GM12878 (cell line): ENCODE measurements around the gene CXXC5. TPM values are rescaled to one million over a fixed set of nuclear protein-coding genes. Genes with fewer than 3 reads are reported as not detected.

ENCODE experiments used
- BHLHE40 ChIP-seq, 2 experiments: fragments of 450-650 bp in 1 of 2; IDR thresholded peaks; 2 replicates each; pipeline ENCODE4 v1.6.1; 2011 to 2017; ENCODE audit warnings: low read depth in 2 of 2, borderline replicate concordance in 1 of 2, improper control_type of control experiment in 1 of 2, low read length in 1 of 2, mild to moderate bottlenecking in 1 of 2
- BRCA1 ChIP-seq: IDR thresholded peaks from 2 replicates; pipeline ENCODE4 v1.6.1; 2011; ENCODE audit warnings: low read depth, low read length, improper control_type of control experiment
- CBX3 ChIP-seq: fragments of 200-600 bp; sonication (generic); IDR thresholded peaks from 2 replicates; pipeline ENCODE4 v1.6.1; 2016; ENCODE audit warnings: low read depth, borderline replicate concordance
- CBX5 ChIP-seq: sonication (generic); IDR thresholded peaks from 2 replicates; pipeline ENCODE4 v1.6.1; 2016; ENCODE audit warnings: low read depth, moderate library complexity, mild to moderate bottlenecking, inconsistent platforms
- CHD1 ChIP-seq: IDR thresholded peaks from 2 replicates; pipeline ENCODE4 v1.6.1; 2012; ENCODE audit warnings: low read depth, low read length, improper control_type of control experiment
- DPF2 ChIP-seq: fragments of 450-650 bp; IDR thresholded peaks from 2 replicates; pipeline ENCODE4 v1.6.1; 2017; ENCODE audit warnings: mild to moderate bottlenecking
- ESRRA ChIP-seq: IDR thresholded peaks from 2 replicates; pipeline ENCODE4 v1.6.1; 2012; ENCODE audit warnings: mild to moderate bottlenecking, low read length, improper control_type of control experiment
- IRF4 ChIP-seq: IDR thresholded peaks from 2 replicates; pipeline ENCODE4 v1.6.1; 2011; ENCODE audit warnings: low read depth, low read length
- KLF5 ChIP-seq: fragments of 450-650 bp; IDR thresholded peaks from 2 replicates; pipeline ENCODE4 v1.6.1; 2014; ENCODE audit warnings: mild to moderate bottlenecking; ENCODE audit not compliant: partially characterized antibody
- MEF2B ChIP-seq: fragments of 450-650 bp; IDR thresholded peaks from 2 replicates; pipeline ENCODE4 v1.6.1; 2018; ENCODE audit warnings: mild to moderate bottlenecking, moderate library complexity; ENCODE audit not compliant: partially characterized antibody, poor library complexity, severe bottlenecking
- MTA2 ChIP-seq: fragments of 450-650 bp; IDR thresholded peaks from 2 replicates; pipeline ENCODE4 v1.6.1; 2016; ENCODE audit warnings: low read depth, mild to moderate bottlenecking, moderate library complexity
- MTA3 ChIP-seq: IDR thresholded peaks from 2 replicates; pipeline ENCODE4 v1.6.1; 2012; ENCODE audit warnings: low read length, inconsistent platforms, borderline replicate concordance
- NR2C1 ChIP-seq: fragments of 450-650 bp; IDR thresholded peaks from 2 replicates; pipeline ENCODE4 v1.6.1; 2017; ENCODE audit warnings: antibody characterized with exemption, mild to moderate bottlenecking, moderate library complexity
- PAX5 ChIP-seq: IDR thresholded peaks from 2 replicates; pipeline ENCODE4 v1.6.1; 2011; ENCODE audit warnings: low read depth, low read length, borderline replicate concordance
- POLR2A ChIP-seq: IDR thresholded peaks from 2 replicates; pipeline ENCODE4 v1.6.1; 2011; ENCODE audit warnings: low read depth, mild to moderate bottlenecking, low read length
- RAD21 ChIP-seq: IDR thresholded peaks from 2 replicates; pipeline ENCODE4 v1.6.1; 2011; ENCODE audit warnings: mild to moderate bottlenecking, low read depth, low read length, moderate library complexity; ENCODE audit not compliant: insufficient read depth
- RB1 ChIP-seq: fragments of 450-650 bp; formaldehyde crosslinking; IDR thresholded peaks from 2 replicates; pipeline ENCODE4 v1.6.1; 2017; ENCODE audit warnings: mild to moderate bottlenecking, borderline replicate concordance
- SP1 ChIP-seq: IDR thresholded peaks from one replicate; pipeline ENCODE4 v1.6.1; 2011; ENCODE audit warnings: low read depth, low read length
- SUZ12 ChIP-seq: fragments of 200-600 bp; sonication (generic); IDR thresholded peaks from one replicate; pipeline ENCODE4 v1.6.1; 2018; ENCODE audit warnings: antibody characterized with exemption, mild to moderate bottlenecking; ENCODE audit not compliant: unreplicated experiment
- TBL1XR1 ChIP-seq: IDR thresholded peaks from 2 replicates; pipeline ENCODE4 v1.6.1; 2012; ENCODE audit warnings: low read depth, low read length, improper control_type of control experiment
- WRNIP1 ChIP-seq: IDR thresholded peaks from 2 replicates; pipeline ENCODE4 v1.6.1; 2011; ENCODE audit warnings: low read depth, low read length, improper control_type of control experiment, borderline replicate concordance
- ZNF217 ChIP-seq: fragments of 450-650 bp; IDR thresholded peaks from 2 replicates; pipeline ENCODE4 v1.6.1; 2017; ENCODE audit warnings: antibody characterized with exemption, mild to moderate bottlenecking
- ZZZ3 ChIP-seq: IDR thresholded peaks from 2 replicates; pipeline ENCODE4 v1.6.1; 2011; ENCODE audit warnings: low read depth; ENCODE audit not compliant: control insufficient read depth, insufficient read length
- polyA plus RNA-seq, 11 experiments: library from polyadenylated mRNA; depleted of rRNA in 4 of 11; unstranded in 6 of 11; stranded (reverse) in 5 of 11; fragments of >200 nt; fragmentation: Nextera tagmentation in 4 of 11; fragmentation: Illumina TruSeq in 1 of 11; extraction: Ambion mirVana in 4 of 11; extraction: Trizol in 1 of 11; gene quantifications; 1 replicate in 1 of 11; 2 replicates in 10 of 11; pipeline versions ENCODE4 v1.2.1 to v1.2.3, GENCODE V29; 2011 to 2016; ENCODE audit warnings: inconsistent platforms in 2 of 11, missing spikeins in 2 of 11, low read depth in 1 of 11
- total RNA-seq, 4 experiments: library from RNA; depleted of rRNA in 3 of 4; stranded (reverse); fragments of >200 nt in 3 of 4; fragmentation: Illumina TruSeq in 1 of 4; extraction: Trizol in 1 of 4; gene quantifications; 2 replicates each; pipeline versions ENCODE4 v1.2.1 to v1.2.3, GENCODE V29; 2013 to 2021
- TF ChIP-seq, protein P1 (sequence below): IDR thresholded peaks from 2 replicates; pipeline ENCODE4 v1.6.1; 2012; ENCODE audit warnings: mild to moderate bottlenecking, low read depth, low read length
- TF ChIP-seq, protein P2 (sequence below): IDR thresholded peaks from 2 replicates; pipeline ENCODE4 v1.6.1; 2012; ENCODE audit warnings: low read depth, low read length, improper control_type of control experiment
- TF ChIP-seq, protein P3 (sequence below): fragments of 450-650 bp; formaldehyde crosslinking; IDR thresholded peaks from 2 replicates; pipeline ENCODE4 v1.4.0; 2022; ENCODE audit warnings: mild to moderate bottlenecking, moderate library complexity

Gene CXXC5
- total and polyA plus RNA-seq, 10 of the 15 experiments (the other 5 are each of a cell fraction or from before 2014, with no cell fraction given), result 1.8 to 90.8 (median 40.7) TPM

DNA sequence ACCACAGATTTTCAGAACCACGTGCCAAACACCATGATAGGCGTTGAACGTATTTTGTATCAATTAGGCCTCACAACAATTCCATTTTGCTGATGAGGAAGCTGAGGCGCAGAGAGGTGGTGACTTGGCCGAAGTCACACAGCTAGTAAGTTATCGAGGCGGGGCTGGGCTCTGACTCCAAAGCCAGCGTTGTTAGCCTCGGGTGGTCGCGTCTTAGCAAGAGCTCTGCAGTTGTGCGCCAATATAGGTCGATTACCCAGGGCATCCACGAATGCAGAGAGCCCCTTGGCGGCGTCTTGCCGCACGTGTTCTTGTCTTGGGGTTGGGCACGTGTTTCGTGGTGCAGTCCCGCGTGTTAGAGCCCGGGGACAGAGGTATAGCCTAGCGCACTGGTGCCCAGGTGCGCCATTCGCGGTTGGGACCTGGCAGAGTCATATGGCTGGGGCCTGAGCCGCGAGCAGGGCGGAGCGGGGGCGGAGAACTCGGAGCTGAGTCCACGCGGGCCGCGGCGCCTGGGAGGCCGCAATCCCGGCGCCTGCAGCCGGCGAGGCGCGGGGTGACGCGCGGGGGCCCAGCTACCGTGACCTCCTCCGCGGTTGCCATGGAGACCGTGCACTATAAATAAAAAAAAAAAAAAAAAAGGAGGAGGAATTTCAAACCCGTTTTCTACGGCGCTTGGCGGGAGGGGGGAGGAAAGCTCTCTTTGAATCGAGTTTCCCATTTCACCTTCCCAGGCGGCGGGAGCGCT, 62.3 kb downstream of the CXXC5 start (continued):
- TF ChIP-seq DPF2, result peak; percentile 65; the same call in 1 of the 2 replicates
- TF ChIP-seq SP1, result no peak
- no peak for TF ChIP-seq CBX3
- TF ChIP-seq TBL1XR1, result no peak
- TF ChIP-seq CHD1, result no peak
- peak; percentile 48 for TF ChIP-seq MEF2B
- peak; percentile 76 to 92; a peak in 3 of 4 replicates for TF ChIP-seq BHLHE40 (IDR thresholded peaks at IDR 0.05; ENCODE audit: borderline replicate concordance in 1 of 2, low read depth in 2 of 2, low read length in 1 of 2)
- TF ChIP-seq, protein P1, sequence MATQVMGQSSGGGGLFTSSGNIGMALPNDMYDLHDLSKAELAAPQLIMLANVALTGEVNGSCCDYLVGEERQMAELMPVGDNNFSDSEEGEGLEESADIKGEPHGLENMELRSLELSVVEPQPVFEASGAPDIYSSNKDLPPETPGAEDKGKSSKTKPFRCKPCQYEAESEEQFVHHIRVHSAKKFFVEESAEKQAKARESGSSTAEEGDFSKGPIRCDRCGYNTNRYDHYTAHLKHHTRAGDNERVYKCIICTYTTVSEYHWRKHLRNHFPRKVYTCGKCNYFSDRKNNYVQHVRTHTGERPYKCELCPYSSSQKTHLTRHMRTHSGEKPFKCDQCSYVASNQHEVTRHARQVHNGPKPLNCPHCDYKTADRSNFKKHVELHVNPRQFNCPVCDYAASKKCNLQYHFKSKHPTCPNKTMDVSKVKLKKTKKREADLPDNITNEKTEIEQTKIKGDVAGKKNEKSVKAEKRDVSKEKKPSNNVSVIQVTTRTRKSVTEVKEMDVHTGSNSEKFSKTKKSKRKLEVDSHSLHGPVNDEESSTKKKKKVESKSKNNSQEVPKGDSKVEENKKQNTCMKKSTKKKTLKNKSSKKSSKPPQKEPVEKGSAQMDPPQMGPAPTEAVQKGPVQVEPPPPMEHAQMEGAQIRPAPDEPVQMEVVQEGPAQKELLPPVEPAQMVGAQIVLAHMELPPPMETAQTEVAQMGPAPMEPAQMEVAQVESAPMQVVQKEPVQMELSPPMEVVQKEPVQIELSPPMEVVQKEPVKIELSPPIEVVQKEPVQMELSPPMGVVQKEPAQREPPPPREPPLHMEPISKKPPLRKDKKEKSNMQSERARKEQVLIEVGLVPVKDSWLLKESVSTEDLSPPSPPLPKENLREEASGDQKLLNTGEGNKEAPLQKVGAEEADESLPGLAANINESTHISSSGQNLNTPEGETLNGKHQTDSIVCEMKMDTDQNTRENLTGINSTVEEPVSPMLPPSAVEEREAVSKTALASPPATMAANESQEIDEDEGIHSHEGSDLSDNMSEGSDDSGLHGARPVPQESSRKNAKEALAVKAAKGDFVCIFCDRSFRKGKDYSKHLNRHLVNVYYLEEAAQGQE, result no peak
- TF ChIP-seq KLF5, result no peak
- TF ChIP-seq RAD21, result no peak
- TF ChIP-seq POLR2A, result no peak
- TF ChIP-seq, protein P2, sequence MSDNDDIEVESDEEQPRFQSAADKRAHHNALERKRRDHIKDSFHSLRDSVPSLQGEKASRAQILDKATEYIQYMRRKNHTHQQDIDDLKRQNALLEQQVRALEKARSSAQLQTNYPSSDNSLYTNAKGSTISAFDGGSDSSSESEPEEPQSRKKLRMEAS, result peak; percentile 53; the same call in 1 of the 2 replicates
- TF ChIP-seq BRCA1, result no peak
- TF ChIP-seq SUZ12, result no peak
- TF ChIP-seq PAX5, result peak; percentile 97
- no peak for TF ChIP-seq ZZZ3
- no peak for TF ChIP-seq ESRRA
- TF ChIP-seq, protein P3, sequence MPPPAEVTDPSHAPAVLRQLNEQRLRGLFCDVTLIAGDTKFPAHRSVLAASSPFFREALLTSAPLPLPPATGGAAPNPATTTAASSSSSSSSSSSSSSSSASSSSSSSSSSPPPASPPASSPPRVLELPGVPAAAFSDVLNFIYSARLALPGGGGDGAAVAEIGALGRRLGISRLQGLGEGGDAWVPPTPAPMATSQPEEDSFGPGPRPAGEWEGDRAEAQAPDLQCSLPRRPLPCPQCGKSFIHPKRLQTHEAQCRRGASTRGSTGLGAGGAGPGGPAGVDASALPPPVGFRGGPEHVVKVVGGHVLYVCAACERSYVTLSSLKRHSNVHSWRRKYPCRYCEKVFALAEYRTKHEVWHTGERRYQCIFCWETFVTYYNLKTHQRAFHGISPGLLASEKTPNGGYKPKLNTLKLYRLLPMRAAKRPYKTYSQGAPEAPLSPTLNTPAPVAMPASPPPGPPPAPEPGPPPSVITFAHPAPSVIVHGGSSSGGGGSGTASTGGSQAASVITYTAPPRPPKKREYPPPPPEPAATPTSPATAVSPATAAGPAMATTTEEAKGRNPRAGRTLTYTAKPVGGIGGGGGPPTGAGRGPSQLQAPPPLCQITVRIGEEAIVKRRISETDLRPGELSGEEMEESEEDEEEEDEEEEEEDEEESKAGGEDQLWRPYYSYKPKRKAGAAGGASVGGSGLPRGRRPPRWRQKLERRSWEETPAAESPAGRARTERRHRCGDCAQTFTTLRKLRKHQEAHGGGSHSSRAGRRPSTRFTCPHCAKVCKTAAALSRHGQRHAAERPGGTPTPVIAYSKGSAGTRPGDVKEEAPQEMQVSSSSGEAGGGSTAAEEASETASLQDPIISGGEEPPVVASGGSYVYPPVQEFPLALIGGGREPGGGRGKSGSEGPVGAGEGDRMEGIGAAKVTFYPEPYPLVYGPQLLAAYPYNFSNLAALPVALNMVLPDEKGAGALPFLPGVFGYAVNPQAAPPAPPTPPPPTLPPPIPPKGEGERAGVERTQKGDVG (CRISPR knock-in tag), result no peak
- TF ChIP-seq CBX5, result 0 out of 2 replicates have a peak, but pooled peaks have one; percentile 49
- peak; percentile 71; the same call in 1 of the 2 replicates for TF ChIP-seq ZNF217
- peak; percentile 53; the same call in 1 of the 2 replicates for TF ChIP-seq MTA2
- TF ChIP-seq MTA3, result no peak
- no peak for TF ChIP-seq WRNIP1
- TF ChIP-seq IRF4, result no peak
- TF ChIP-seq RB1, result no peak
- TF ChIP-seq NR2C1, result no peak
